ENCODE results near the gene TMEM18.

Gene TMEM18

DNA sequence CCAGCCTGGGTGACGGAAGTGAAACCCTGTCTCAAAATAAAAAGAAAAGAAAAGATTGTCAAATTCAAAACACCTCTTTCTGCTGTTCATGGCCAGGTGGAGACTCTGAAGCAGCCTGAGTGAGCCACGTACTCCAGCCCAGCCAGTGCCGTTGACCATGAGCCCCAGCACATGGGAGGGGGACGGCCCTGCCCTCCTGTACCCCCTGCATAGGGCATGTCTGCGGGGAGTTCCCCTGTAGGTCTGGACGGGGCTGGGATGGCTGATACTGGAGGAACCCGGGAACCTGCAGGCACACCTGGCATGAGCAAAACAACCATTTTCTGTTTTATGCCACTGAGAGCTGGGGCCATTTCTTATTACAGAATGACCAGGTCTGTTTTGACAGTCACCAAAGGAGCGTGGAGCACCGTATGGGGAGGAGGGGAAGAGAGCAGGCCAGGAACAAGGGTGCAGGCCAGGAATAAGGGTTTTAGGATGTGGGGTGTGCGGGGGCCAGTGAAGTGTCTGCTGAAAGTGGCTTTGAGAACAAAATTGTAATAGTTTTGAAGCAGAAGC lies 30.1 kb downstream of the TMEM18 start:
- Histone ChIP-seq H3K9me3 (ENCODE audit: control insufficient read depth in 1 of 2, low read length in 2 of 2) (no peaks in the 10 kb centered on the region), H3K36me3 (ENCODE audit: control insufficient read depth in 1 of 2, insufficient read depth in 2 of 2, low read length in 2 of 2) (no peaks in the 10 kb centered on the region), H3K4me3 (ENCODE audit: low read depth in 1 of 2, low read length in 2 of 2) (no peak overlapping the region), H3K4me1 (ENCODE audit: control insufficient read depth in 1 of 2, insufficient read depth in 2 of 2, low read length in 2 of 2) (no peaks in the 10 kb centered on the region), H3K27ac (ENCODE audit: low read depth, low read length) (no peak overlapping the region), H3K9ac (ENCODE audit: low read depth in 1 of 2, low read length in 2 of 2) (no peak overlapping the region), H3K27me3 (ENCODE audit: control insufficient read depth in 1 of 2, insufficient read depth in 2 of 2, low read length in 2 of 2) (no peaks in the 10 kb centered on the region)

DNA sequence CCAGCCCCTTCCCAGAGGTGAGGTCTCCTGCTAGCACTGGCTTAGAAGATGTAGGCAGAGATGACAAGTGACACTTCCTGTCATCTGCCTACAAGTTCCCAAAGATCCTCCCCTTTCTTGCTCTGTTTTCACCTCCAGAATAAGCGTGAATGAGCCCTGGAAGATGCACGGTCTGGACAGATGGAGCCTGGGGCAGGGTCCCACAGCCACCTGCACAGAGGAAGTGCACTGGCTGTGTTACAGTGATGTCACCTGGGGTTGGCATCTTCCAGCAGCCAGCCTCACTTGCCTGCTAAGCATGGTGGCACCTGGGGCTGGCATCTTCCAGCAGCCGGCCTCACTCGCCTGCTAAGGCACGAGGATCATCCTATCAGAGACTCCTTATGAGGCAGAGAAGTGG lies 32.3 kb downstream of the TMEM18 start:
- no peaks in the 10 kb centered on the region for H3K36me3 ChIP-seq (ENCODE audit: control insufficient read depth in 1 of 2, insufficient read depth in 2 of 2, low read length in 2 of 2)
- no peaks in the 10 kb centered on the region for H3K9me3 ChIP-seq (ENCODE audit: control insufficient read depth in 1 of 2, low read length in 2 of 2)
- no peaks in the 10 kb centered on the region for H3K27me3 ChIP-seq (ENCODE audit: control insufficient read depth in 1 of 2, insufficient read depth in 2 of 2, low read length in 2 of 2)

GRCh38 chr2:643761-644160 lies 33.4 kb downstream of the TMEM18 start:
- no peak overlapping the region for H3K4me3 ChIP-seq (ENCODE audit: low read depth in 1 of 2, low read length in 2 of 2)
- no peaks in the 10 kb centered on the region for H3K36me3 ChIP-seq (ENCODE audit: control insufficient read depth in 1 of 2, insufficient read depth in 2 of 2, low read length in 2 of 2)
- H3K4me1 ChIP-seq (ENCODE audit: control insufficient read depth in 1 of 2, insufficient read depth in 2 of 2, low read length in 2 of 2), result no peaks in the 10 kb centered on the region
- H3K9ac ChIP-seq (ENCODE audit: low read depth in 1 of 2, low read length in 2 of 2), result no peak overlapping the region
- H3K27ac ChIP-seq (ENCODE audit: low read depth, low read length), result no peak overlapping the region
- H3K9me3 ChIP-seq (ENCODE audit: control insufficient read depth in 1 of 2, low read length in 2 of 2), result no peaks in the 10 kb centered on the region
- H3K27me3 ChIP-seq (ENCODE audit: control insufficient read depth in 1 of 2, insufficient read depth in 2 of 2, low read length in 2 of 2), result no peaks in the 10 kb centered on the region

More for the DNA sequence above, 32.3 kb downstream of the TMEM18 start:
- Histone ChIP-seq H3K4me3 (ENCODE audit: low read depth in 1 of 2, low read length in 2 of 2) (no peak overlapping the region), H3K9ac (ENCODE audit: low read depth in 1 of 2, low read length in 2 of 2) (no peak overlapping the region), H3K4me1 (ENCODE audit: control insufficient read depth in 1 of 2, insufficient read depth in 2 of 2, low read length in 2 of 2) (no peaks in the 10 kb centered on the region), H3K27ac (ENCODE audit: low read depth, low read length) (no peak overlapping the region)

DNA sequence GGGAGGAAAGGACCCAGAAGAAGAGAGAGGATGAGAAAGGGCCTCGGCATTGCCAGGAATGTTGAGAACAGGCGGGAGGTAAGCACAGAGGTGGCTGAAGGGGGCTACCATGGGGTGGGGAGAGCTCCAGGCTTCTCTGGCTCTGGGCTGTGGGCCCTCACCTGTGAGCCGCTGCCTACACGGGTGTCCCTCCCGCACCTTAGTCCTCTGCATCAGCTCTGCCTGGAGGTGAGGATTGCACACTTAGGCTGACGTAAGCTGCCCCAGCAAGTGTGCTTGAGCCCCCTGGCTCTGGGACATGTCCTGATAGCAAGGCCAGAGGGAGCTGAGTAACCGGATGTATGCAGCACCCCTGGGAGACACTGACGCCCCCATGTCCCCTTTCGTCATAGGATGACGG lies 33.9 kb downstream of the TMEM18 start:
- Histone ChIP-seq H3K27me3 (ENCODE audit: control insufficient read depth in 1 of 2, insufficient read depth in 2 of 2, low read length in 2 of 2) (no peaks in the 10 kb centered on the region), H3K9ac (ENCODE audit: low read depth in 1 of 2, low read length in 2 of 2) (no peak overlapping the region), H3K9me3 (ENCODE audit: control insufficient read depth in 1 of 2, low read length in 2 of 2) (no peaks in the 10 kb centered on the region), H3K27ac (ENCODE audit: low read depth, low read length) (no peak overlapping the region), H3K36me3 (ENCODE audit: control insufficient read depth in 1 of 2, insufficient read depth in 2 of 2, low read length in 2 of 2) (no peaks in the 10 kb centered on the region), H3K4me3 (ENCODE audit: low read depth in 1 of 2, low read length in 2 of 2) (no peak overlapping the region), H3K4me1 (ENCODE audit: control insufficient read depth in 1 of 2, insufficient read depth in 2 of 2, low read length in 2 of 2) (no peaks in the 10 kb centered on the region)

DNA sequence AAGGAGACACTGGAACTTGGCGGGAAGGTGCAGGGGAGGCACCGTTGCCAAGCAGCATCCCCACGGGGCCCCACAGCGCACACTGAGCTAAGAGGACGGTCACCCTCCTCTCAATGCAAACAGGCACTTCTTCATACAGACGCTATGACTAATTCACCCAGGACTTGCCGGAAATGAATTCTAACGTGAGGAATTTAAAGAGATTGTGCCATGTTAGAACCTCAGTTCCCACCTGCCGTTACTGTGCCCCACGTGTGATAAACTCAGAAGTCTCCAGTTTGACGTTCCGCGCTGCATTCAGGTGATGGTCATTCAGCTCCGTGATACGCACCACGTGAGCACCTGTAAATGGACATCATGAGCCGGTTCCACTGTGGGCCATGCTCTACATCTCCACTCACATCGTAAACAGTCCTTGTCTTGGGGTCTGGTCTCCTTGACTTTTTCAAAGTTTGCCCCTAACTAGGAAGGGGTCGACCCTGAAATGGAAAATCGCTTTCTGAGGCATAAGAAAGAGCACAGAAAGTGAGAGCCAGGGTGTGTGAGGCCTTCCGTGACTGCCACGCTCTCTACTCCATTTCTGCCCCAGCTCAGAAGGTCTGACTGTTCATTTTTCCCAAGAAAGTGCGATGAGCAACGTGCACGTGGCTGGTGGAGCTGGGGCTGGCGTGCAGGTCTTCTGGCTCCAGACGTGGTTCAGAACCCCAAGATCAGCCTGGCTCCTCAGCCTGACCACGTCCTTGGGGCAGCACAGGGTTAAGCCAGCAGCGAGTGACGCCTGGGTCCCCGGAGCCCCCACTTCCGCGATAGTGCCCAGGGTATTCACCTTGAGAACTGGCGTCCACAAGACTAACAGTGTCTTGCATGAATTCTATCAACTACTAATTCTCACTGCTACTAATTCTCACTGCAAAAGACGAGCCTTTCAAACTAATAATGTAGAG lies 35.1 kb downstream of the TMEM18 start:
- Histone ChIP-seq H3K27me3 (ENCODE audit: control insufficient read depth in 1 of 2, insufficient read depth in 2 of 2, low read length in 2 of 2) (no peaks in the 10 kb centered on the region), H3K4me3 (ENCODE audit: low read depth in 1 of 2, low read length in 2 of 2) (no peak overlapping the region), H3K9me3 (ENCODE audit: control insufficient read depth in 1 of 2, low read length in 2 of 2) (no peaks in the 10 kb centered on the region), H3K27ac (ENCODE audit: low read depth, low read length) (no peak overlapping the region), H3K4me1 (ENCODE audit: control insufficient read depth in 1 of 2, insufficient read depth in 2 of 2, low read length in 2 of 2) (no peaks in the 10 kb centered on the region), H3K36me3 (ENCODE audit: control insufficient read depth in 1 of 2, insufficient read depth in 2 of 2, low read length in 2 of 2) (no peaks in the 10 kb centered on the region), H3K9ac (ENCODE audit: low read depth in 1 of 2, low read length in 2 of 2) (no peak overlapping the region)

GRCh38 chr2:641164-641871 lies 35.9 kb downstream of the TMEM18 start:
- Histone ChIP-seq H3K4me1 (ENCODE audit: control insufficient read depth in 1 of 2, insufficient read depth in 2 of 2, low read length in 2 of 2) (peaks cover 0 to 3% of the 10 kb centered on the region in 2 donors), H3K36me3 (ENCODE audit: control insufficient read depth in 1 of 2, insufficient read depth in 2 of 2, low read length in 2 of 2) (no peaks in the 10 kb centered on the region), H3K9ac (ENCODE audit: low read depth in 1 of 2, low read length in 2 of 2) (no peak overlapping the region), H3K27me3 (ENCODE audit: control insufficient read depth in 1 of 2, insufficient read depth in 2 of 2, low read length in 2 of 2) (no peaks in the 10 kb centered on the region), H3K27ac (ENCODE audit: low read depth, low read length) (no peak overlapping the region), H3K9me3 (ENCODE audit: control insufficient read depth in 1 of 2, low read length in 2 of 2) (no peaks in the 10 kb centered on the region), H3K4me3 (ENCODE audit: low read depth in 1 of 2, low read length in 2 of 2) (no peak overlapping the region)

DNA sequence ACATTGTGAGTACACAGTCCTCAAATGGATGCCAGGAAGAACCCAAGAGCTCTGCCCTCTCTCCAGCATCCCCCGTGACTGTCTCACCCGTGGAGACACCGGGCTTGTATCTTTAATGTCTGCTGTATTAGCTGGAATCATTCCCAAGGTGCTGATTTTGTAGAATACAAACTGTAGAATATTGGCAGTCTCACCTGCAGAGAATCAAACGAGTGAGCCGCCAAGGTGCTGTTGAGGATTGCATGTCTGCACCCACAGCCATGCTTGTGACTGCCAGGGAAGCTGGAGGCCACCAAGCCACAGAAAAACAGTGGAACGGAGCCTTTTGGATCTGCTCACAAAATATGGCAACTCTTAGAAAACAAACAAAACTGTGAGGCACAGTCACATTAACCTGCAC lies 37.5 kb downstream of the TMEM18 start:
- Histone ChIP-seq H3K9ac (ENCODE audit: low read depth in 1 of 2, low read length in 2 of 2) (no peak overlapping the region), H3K27me3 (ENCODE audit: control insufficient read depth in 1 of 2, insufficient read depth in 2 of 2, low read length in 2 of 2) (no peaks in the 10 kb centered on the region), H3K9me3 (ENCODE audit: control insufficient read depth in 1 of 2, low read length in 2 of 2) (no peaks in the 10 kb centered on the region), H3K4me1 (ENCODE audit: control insufficient read depth in 1 of 2, insufficient read depth in 2 of 2, low read length in 2 of 2) (peaks cover 6 to 7% of the 10 kb centered on the region in 2 donors), H3K27ac (ENCODE audit: low read depth, low read length) (no peak overlapping the region), H3K4me3 (ENCODE audit: low read depth in 1 of 2, low read length in 2 of 2) (no peak overlapping the region), H3K36me3 (ENCODE audit: control insufficient read depth in 1 of 2, insufficient read depth in 2 of 2, low read length in 2 of 2) (no peaks in the 10 kb centered on the region)

- no peak overlapping the region for H3K9ac ChIP-seq (ENCODE audit: low read depth in 1 of 2, low read length in 2 of 2)
- peaks cover 6 to 15% of the 10 kb centered on the region in 2 donors for H3K4me1 ChIP-seq (ENCODE audit: control insufficient read depth in 1 of 2, insufficient read depth in 2 of 2, low read length in 2 of 2)
- no peaks in the 10 kb centered on the region for H3K9me3 ChIP-seq (ENCODE audit: control insufficient read depth in 1 of 2, low read length in 2 of 2)
- no peak overlapping the region for H3K27ac ChIP-seq (ENCODE audit: low read depth, low read length)
- no peak overlapping the region for H3K4me3 ChIP-seq (ENCODE audit: low read depth in 1 of 2, low read length in 2 of 2)
- H3K27me3 ChIP-seq (ENCODE audit: control insufficient read depth in 1 of 2, insufficient read depth in 2 of 2, low read length in 2 of 2), result no peaks in the 10 kb centered on the region
- no peaks in the 10 kb centered on the region for H3K36me3 ChIP-seq (ENCODE audit: control insufficient read depth in 1 of 2, insufficient read depth in 2 of 2, low read length in 2 of 2)
These were observed 39.4 kb downstream of the TMEM18 start for GRCh38 chr2:637804-638203.

DNA sequence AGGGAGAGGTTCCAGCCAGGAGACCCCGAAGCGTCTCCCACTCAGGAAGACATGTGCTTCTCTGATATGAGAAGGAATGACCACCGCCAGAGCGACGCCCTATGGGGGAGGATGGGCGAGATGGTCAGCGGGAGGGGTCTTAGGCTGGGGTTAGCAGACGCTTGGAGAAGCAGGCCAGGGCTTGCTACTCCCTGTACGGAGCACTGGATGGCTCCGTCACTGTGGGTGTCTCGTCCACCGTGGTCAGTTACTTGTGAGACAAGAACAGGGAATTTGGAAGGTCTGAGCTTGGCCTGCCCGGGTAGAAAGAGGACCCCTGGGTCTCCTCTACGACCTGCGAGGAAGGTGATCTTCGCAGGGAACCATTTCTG lies 39.8 kb downstream of the TMEM18 start:
- no peaks in the 10 kb centered on the region for H3K9me3 ChIP-seq (ENCODE audit: control insufficient read depth in 1 of 2, low read length in 2 of 2)
- no peak overlapping the region for H3K9ac ChIP-seq (ENCODE audit: low read depth in 1 of 2, low read length in 2 of 2)
- no peaks in the 10 kb centered on the region for H3K27me3 ChIP-seq (ENCODE audit: control insufficient read depth in 1 of 2, insufficient read depth in 2 of 2, low read length in 2 of 2)
- H3K36me3 ChIP-seq (ENCODE audit: control insufficient read depth in 1 of 2, insufficient read depth in 2 of 2, low read length in 2 of 2), result no peaks in the 10 kb centered on the region
- no peak overlapping the region for H3K27ac ChIP-seq (ENCODE audit: low read depth, low read length)
- no peak overlapping the region for H3K4me3 ChIP-seq (ENCODE audit: low read depth in 1 of 2, low read length in 2 of 2)
- peaks cover 6 to 15% of the 10 kb centered on the region in 2 donors for H3K4me1 ChIP-seq (ENCODE audit: control insufficient read depth in 1 of 2, insufficient read depth in 2 of 2, low read length in 2 of 2)

All from duodenal mucosa (tissue), 2 donors.